ENCODE results near the gene DPH7.

GRCh38 chr9:137552022-137552768 lies 26.5 kb downstream of the DPH7 start:
- TF ChIP-seq, protein P1, sequence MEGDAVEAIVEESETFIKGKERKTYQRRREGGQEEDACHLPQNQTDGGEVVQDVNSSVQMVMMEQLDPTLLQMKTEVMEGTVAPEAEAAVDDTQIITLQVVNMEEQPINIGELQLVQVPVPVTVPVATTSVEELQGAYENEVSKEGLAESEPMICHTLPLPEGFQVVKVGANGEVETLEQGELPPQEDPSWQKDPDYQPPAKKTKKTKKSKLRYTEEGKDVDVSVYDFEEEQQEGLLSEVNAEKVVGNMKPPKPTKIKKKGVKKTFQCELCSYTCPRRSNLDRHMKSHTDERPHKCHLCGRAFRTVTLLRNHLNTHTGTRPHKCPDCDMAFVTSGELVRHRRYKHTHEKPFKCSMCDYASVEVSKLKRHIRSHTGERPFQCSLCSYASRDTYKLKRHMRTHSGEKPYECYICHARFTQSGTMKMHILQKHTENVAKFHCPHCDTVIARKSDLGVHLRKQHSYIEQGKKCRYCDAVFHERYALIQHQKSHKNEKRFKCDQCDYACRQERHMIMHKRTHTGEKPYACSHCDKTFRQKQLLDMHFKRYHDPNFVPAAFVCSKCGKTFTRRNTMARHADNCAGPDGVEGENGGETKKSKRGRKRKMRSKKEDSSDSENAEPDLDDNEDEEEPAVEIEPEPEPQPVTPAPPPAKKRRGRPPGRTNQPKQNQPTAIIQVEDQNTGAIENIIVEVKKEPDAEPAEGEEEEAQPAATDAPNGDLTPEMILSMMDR (IDR thresholded peaks at IDR 0.05; ENCODE audit: low read depth, low read length): no peak
- no peak for TF ChIP-seq POLR2A (IDR thresholded peaks at IDR 0.05; ENCODE audit: extremely low read depth, insufficient read length)
